HFF-Myc (cell line): ENCODE data around the gene HORMAD2.

Experiments
- DNase-seq: peaks from one replicate; pipeline ENCODE4 v3.0.0-alpha.2; 2011; ENCODE audit warnings: low read depth; ENCODE audit errors: extremely low read depth
- H3K4me3 ChIP-seq: replicated peaks from 2 replicates; pipeline ENCODE4 v1.5.1; 2011; ENCODE audit warnings: low read depth, mild to moderate bottlenecking, control low read depth, low read length
- CTCF ChIP-seq: IDR thresholded peaks from 2 replicates; pipeline ENCODE4 v1.5.1; 2012; ENCODE audit warnings: mild to moderate bottlenecking, low read depth, low read length, control low read depth; ENCODE audit errors: missing control alignments

The HORMAD2 gene

GRCh38 chr22:30170129-30170528 is 89.9 kb downstream of the HORMAD2 start:
- no peak for TF ChIP-seq CTCF
- H3K4me3 ChIP-seq, result no peak overlapping the region
- DNase-seq, result no peak

GRCh38 chr22:30171008-30171407 is 90.7 kb downstream of the HORMAD2 start:
- H3K4me3 ChIP-seq, result no peak overlapping the region
- no peak for TF ChIP-seq CTCF
- DNase-seq, result no peak

- no peak for DNase-seq
- no peak for TF ChIP-seq CTCF
- H3K4me3 ChIP-seq, result no peak overlapping the region
These were observed 95.5 kb downstream of the HORMAD2 start for GRCh38 chr22:30175690-30176288.

- H3K4me3 ChIP-seq, result no peak overlapping the region
- no peak for TF ChIP-seq CTCF
- no peak for DNase-seq
These were observed 96.2 kb downstream of the HORMAD2 start for GRCh38 chr22:30176431-30176830.

- no peak overlapping the region for H3K4me3 ChIP-seq
- DNase-seq, result no peak
These were observed 98.2 kb downstream of the HORMAD2 start for GRCh38 chr22:30178181-30179126.

GRCh38 chr22:30180616-30181015 is 100.4 kb downstream of the HORMAD2 start:
- no peak for TF ChIP-seq CTCF
- no peak for DNase-seq
- no peak overlapping the region for H3K4me3 ChIP-seq

More at GRCh38 chr22:30178181-30179126, 98.2 kb downstream of the HORMAD2 start:
- TF ChIP-seq CTCF, result no peak
